OCI-LY7 (cell line): ENCODE measurements around the gene HS2ST1. TPM values are rescaled to one million over a fixed set of nuclear protein-coding genes. Genes with fewer than 3 reads are reported as not detected.

Experiments
- Bru-seq: library from RNA; stranded (reverse); fragments of 400-500 nt; gene quantifications from one replicate; lab custom pipeline; 2021; lab: Mats Ljungman, UMichigan
- BruChase-seq, 2 experiments: library from RNA; stranded (reverse); fragments of 400-500 nt; gene quantifications; one replicate each; lab custom pipeline; 2021; lab: Mats Ljungman, UMichigan
- BruUV-seq: library from RNA; stranded (reverse); fragments of 400-500 nt; replicated peaks from 2 replicates; lab custom pipeline; 2021; lab: Mats Ljungman, UMichigan
- CTCF ChIA-PET: fragments of 300-600 bp; sonication (Branson Sonifier 250); formaldehyde crosslinking; loops from one replicate; lab custom pipeline; 2022; ENCODE audit warnings: antibody characterized with exemption; ENCODE audit not compliant: unreplicated experiment; lab: Charles Lee
- POLR2A ChIA-PET: fragments of 300-600 bp; sonication (Branson Sonifier 250); formaldehyde crosslinking; loops from one replicate; lab custom pipeline; 2022; ENCODE audit warnings: antibody characterized with exemption; lab: Charles Lee
- DNase-seq: peaks from one replicate; pipeline ENCODE4 v3.0.0-alpha.2; 2015; ENCODE audit warnings: low spot score
- H2AFZ ChIP-seq: fragments of 200-600 bp; sonication (generic), shearing (Covaris generic); 2 replicates; pipeline ENCODE4 v1.6.1; 2014; ENCODE audit warnings: mild to moderate bottlenecking, antibody characterized with exemption, low read length, moderate library complexity
- H3K27ac ChIP-seq: fragments of 200-600 bp; sonication (generic); 2 replicates; pipeline ENCODE4 v1.5.1; 2014; ENCODE audit warnings: mixed run types, low read depth, mild to moderate bottlenecking, moderate library complexity, low read length, inconsistent platforms; ENCODE audit not compliant: poor library complexity, severe bottlenecking
- H3K36me3 ChIP-seq: fragments of 200-600 bp; sonication (generic); 2 replicates; pipeline ENCODE4 v1.6.1; 2014; ENCODE audit warnings: mild to moderate bottlenecking, antibody characterized with exemption, low read length, moderate library complexity, mixed read lengths; ENCODE audit not compliant: insufficient read depth
- H3K4me1 ChIP-seq: fragments of 200-600 bp; sonication (generic); 2 replicates; pipeline ENCODE4 v1.5.1; 2014; ENCODE audit warnings: mild to moderate bottlenecking, low read length; ENCODE audit not compliant: insufficient read depth, poor library complexity, severe bottlenecking
- H3K4me2 ChIP-seq: fragments of 200-600 bp; sonication (generic); 2 replicates; pipeline ENCODE4 v1.6.1; 2014; ENCODE audit warnings: mild to moderate bottlenecking, low read length
- H3K4me3 ChIP-seq: fragments of 200-600 bp; sonication (generic); 2 replicates; pipeline ENCODE4 v1.5.1; 2014; ENCODE audit warnings: mild to moderate bottlenecking, low read depth, low read length; ENCODE audit not compliant: poor library complexity, severe bottlenecking
- H3K79me2 ChIP-seq: fragments of 200-600 bp; sonication (generic); 2 replicates; pipeline ENCODE4 v1.6.1; 2016; ENCODE audit warnings: low read depth, mild to moderate bottlenecking, low read length, moderate library complexity, mixed read lengths; ENCODE audit not compliant: insufficient read depth
- H3K9me2 ChIP-seq: fragments of 200-600 bp; sonication (generic); 2 replicates; pipeline ENCODE4 v1.6.1; 2016; ENCODE audit warnings: mild to moderate bottlenecking, low read length, mixed read lengths; ENCODE audit not compliant: insufficient read depth
- H3K9me3 ChIP-seq: fragments of 200-600 bp; sonication (generic); 2 replicates; pipeline ENCODE4 v1.6.1; 2014; ENCODE audit warnings: mild to moderate bottlenecking, mixed run types, low read length, mixed read lengths
- H4K20me1 ChIP-seq: fragments of 200-600 bp; sonication (generic); 2 replicates; pipeline ENCODE4 v1.6.1; 2014; ENCODE audit warnings: mild to moderate bottlenecking, antibody characterized with exemption, low read length, moderate library complexity, mixed read lengths; ENCODE audit not compliant: insufficient read depth
- CTCF ChIP-seq: fragments of 200-600 bp; sonication (generic); conservative IDR thresholded peaks from 2 replicates; pipeline ENCODE4 v1.5.1; 2014; ENCODE audit warnings: mild to moderate bottlenecking, antibody characterized with exemption, low read length, moderate library complexity, mixed read lengths
- EZH2phosphoT487 ChIP-seq: fragments of 200-600 bp; sonication (generic); IDR thresholded peaks from 2 replicates; pipeline ENCODE4 v1.6.1; 2018; ENCODE audit warnings: low read depth, borderline replicate concordance, mild to moderate bottlenecking, mixed run types, antibody characterized with exemption, low read length, moderate library complexity, mixed read lengths
- intact Hi-C: fragments of 100-400 bp; cut with micrococcal nuclease; formaldehyde crosslinking; loops from one replicate; pipeline ENCODE4 v1.10.0; 2022; ENCODE audit not compliant: unreplicated experiment
- long read RNA-seq: library from polyadenylated mRNA; stranded (forward); transcript quantifications from one replicate; pipeline ENCODE4 v2.0.0, GENCODE V29; 2022
- total RNA-seq, 2 experiments: library from RNA; depleted of rRNA in 1 of 2; stranded (reverse); fragments of >200 nt in 1 of 2; shearing (Covaris generic) in 1 of 2; gene quantifications; 2 replicates each; pipeline ENCODE4 v1.2.3, GENCODE V29; 2014 to 2022

The HS2ST1 gene
- total RNA-seq (2014; rRNA removed; shearing (Covaris generic)) (20.9 and 36.7 TPM in 2 replicates), total RNA-seq (2022) (54.4 and 63.7 TPM in 2 replicates), Bru-seq, nascent RNA (percentile 98 among the genes with signal in this experiment), BruChase-seq, experiment 1, labeled RNA remaining after a 6-hour chase (percentile 95 among the genes with signal in this experiment), BruChase-seq, experiment 2, labeled RNA remaining after a 2-hour chase (percentile 97 among the genes with signal in this experiment)
- long read RNA-seq, full-length matches to known transcripts, result 83 of 108 reads
- long read RNA-seq, partial matches to known transcripts, result 6 of 108 reads
- long read RNA-seq, other reads (novel, unspliced or antisense), result 19 of 108 reads

GRCh38 chr1:86914601-86914997 is at the start of gene HS2ST1:
TSS of gene HS2ST1 (plus strand) at chr1:86914635.
- CTCF ChIA-PET, result interaction anchor here (0.8 kb wide), 1 partner anchor 168 kb away, joined by 3 read pairs; no protein-coding TSS in a partner anchor
- intact Hi-C loops, result loop anchor here (1.0 to 2.0 kb wide), 5 partner anchors 82 to 210 kb away; partner anchors contain the start of gene SH3GLB1

GRCh38 chr1:86865973-86866637 is 48.3 kb upstream of the HS2ST1 start:
- no peak overlapping the region for H3K27ac ChIP-seq
- intact Hi-C loops, result no loop called here
- CTCF ChIA-PET, result interaction anchor here (0.9 kb wide), 1 partner anchor 217 kb away, joined by 4 read pairs; no protein-coding TSS in a partner anchor
- no peak for DNase-seq
- no peak overlapping the region for H3K4me2 ChIP-seq
- no peak overlapping the region for H3K4me3 ChIP-seq
- peaks cover 37% of the 10 kb centered on the region; the same call in 1 of the 2 replicates for H3K79me2 ChIP-seq
- peaks cover 14% of the 10 kb centered on the region for H3K4me1 ChIP-seq
- no peak for TF ChIP-seq EZH2phosphoT487
- no peak for TF ChIP-seq CTCF
- BruUV-seq, result no TSS peak
- H2AFZ ChIP-seq, result no peak overlapping the region
- POLR2A ChIA-PET, result interaction anchor here (0.7 to 1.2 kb wide), 4 partner anchors 15 to 191 kb away, joined by 3 to 8 read pairs (median 3); no protein-coding TSS in a partner anchor
- H3K36me3 ChIP-seq, result peaks cover 55% of the 10 kb centered on the region
- H3K9me3 ChIP-seq, result no peaks in the 10 kb centered on the region
- no peaks in the 10 kb centered on the region for H3K9me2 ChIP-seq
- H4K20me1 ChIP-seq, result no peaks in the 10 kb centered on the region

More at GRCh38 chr1:86914601-86914997, at the start of gene HS2ST1:
- BruUV-seq, result no TSS peak
- no peak for TF ChIP-seq EZH2phosphoT487
- TF ChIP-seq CTCF, result no peak
- no peaks in the 10 kb centered on the region for H3K9me2 ChIP-seq
- H3K4me3 ChIP-seq, result peak within 1 kb of the TSS; percentile 94
- peak within 1 kb of the TSS; percentile 83 for H3K27ac ChIP-seq
- peak within 1 kb of the TSS; percentile 90 for H3K4me2 ChIP-seq
- H3K4me1 ChIP-seq, result peaks cover 29% of the 10 kb centered on the region
- peaks cover 9% of the 10 kb centered on the region; the same call in 1 of the 2 replicates for H3K9me3 ChIP-seq
- H2AFZ ChIP-seq, result peak within 1 kb of the TSS; percentile 60; the same call in 1 of the 2 replicates
- peaks cover 52% of the 10 kb centered on the region for H3K36me3 ChIP-seq
- peaks cover 93% of the 10 kb centered on the region for H3K79me2 ChIP-seq
- POLR2A ChIA-PET, result interaction anchor here (0.6 to 7.6 kb wide), 32 partner anchors 11 to 210 kb away, joined by 3 to 44 read pairs (median 5); partner anchors contain the start of gene SH3GLB1
- peaks cover 27% of the 10 kb centered on the region for H4K20me1 ChIP-seq
- DNase-seq, result no peak
